Fibroblast of mammary gland (primary cell): ENCODE data around the gene ZYX.
"Not testable (repeated sequence)": the region's sequence is repeated elsewhere in the genome, so short reads cannot be mapped to it uniquely, and the experiment has no call there.

Experiments used
- DNase-seq: peaks from one replicate; pipeline ENCODE4 v3.0.0-alpha.2; 2010; ENCODE audit warnings: low read depth
- H3K4me3 ChIP-seq: 2 replicates; pipeline ENCODE4 v1.5.1; 2011; ENCODE audit warnings: low read depth, mild to moderate bottlenecking, low read length, moderate library complexity; ENCODE audit not compliant: control insufficient read depth
- CTCF ChIP-seq: conservative IDR thresholded peaks from 2 replicates; pipeline ENCODE4 v1.5.1; 2011; ENCODE audit warnings: low read depth, low read length, inconsistent platforms; ENCODE audit not compliant: control insufficient read depth, insufficient read depth

ZYX gene

GRCh38 chr7:143407287-143408251 lies 26.4 kb downstream of the ZYX start:
- DNase-seq: no peak
- no peak overlapping the region for H3K4me3 ChIP-seq
- no peak for TF ChIP-seq CTCF

DNA sequence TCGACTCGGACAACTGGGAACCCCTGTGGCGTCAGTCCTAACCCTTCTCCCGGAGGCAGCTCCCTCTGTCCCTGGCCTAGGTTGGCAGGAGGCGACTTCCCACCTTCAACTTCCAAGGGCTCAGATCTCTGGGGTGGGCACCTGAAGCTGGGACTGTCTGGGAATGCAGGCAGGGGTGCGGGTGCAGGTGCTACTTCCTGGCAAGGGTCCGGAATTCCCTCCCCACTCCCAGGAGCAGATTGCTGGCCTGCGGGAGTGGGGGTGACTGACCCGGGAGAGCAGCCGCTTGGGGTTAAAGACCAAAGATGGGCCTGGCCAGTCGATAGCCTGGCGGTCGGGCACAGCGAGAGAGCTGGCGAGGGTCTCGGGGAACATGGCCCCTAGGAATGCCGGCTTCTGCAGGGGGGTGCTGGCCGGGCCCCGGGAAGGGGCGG lies 27.1 kb downstream of the ZYX start:
- TF ChIP-seq CTCF: no peak
- no peak for DNase-seq
- no peak overlapping the region for H3K4me3 ChIP-seq

DNA sequence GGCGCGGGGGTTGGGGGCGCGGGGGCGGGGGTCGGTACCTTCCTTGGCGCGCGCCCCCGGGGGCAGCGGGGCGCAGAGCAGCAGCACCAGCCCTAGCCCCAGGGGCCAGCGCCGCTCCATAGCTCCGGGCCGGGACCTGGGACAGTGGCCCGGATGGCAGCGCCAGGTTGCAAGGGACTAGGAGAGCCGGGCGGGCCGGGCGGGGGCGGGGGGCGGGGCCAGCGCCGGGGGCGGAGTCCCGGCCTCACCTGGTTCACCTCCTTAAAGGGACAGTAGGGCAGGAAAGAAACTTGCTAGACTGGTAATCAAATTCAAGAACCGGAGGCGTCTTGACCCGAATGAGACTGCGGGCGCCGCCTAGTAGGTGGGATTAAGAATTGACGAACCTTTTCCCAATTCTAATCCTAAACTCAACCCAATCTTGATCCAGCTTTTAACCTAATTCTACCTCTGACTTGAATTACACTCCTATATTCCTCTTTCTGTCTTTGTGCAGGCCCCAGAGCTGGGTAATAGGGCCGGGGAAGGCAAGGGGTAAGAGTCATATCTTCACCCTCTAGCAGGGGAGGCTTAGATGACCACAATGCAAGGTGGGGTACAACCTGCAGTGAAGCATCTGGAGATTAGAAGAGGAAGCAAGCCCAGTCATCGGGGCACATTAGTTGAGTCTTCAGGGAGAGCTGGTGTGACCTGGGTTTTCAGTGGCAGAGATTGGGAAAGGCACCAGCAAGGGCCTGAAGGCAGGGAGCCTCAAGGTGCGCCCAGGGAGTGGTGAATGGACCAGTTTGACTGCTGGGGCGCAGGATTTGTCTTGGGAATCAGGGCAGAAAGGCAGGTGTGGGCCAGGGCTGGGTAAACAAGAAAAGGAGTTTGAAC lies 27.8 kb downstream of the ZYX start, which contains the start of gene EPHA1:
EPHA1 (minus strand) TSS at position 171 of the 876 bp plus-strand sequence; CDS start at position 120, 51 bp downstream.
- H3K4me3 ChIP-seq: no peak within 1 kb of the TSS
- no peak for DNase-seq
- TF ChIP-seq CTCF: peak; percentile 26

- peak; percentile 81 for DNase-seq
- no peak for TF ChIP-seq CTCF
Measured at GRCh38 chr7:143410521-143411004, 29.4 kb downstream of the ZYX start.

GRCh38 chr7:143411976-143412708 lies 31.0 kb downstream of the ZYX start:
- DNase-seq: no peak
- no peak overlapping the region for H3K4me3 ChIP-seq
- TF ChIP-seq CTCF: no peak

More at GRCh38 chr7:143410521-143411004, 29.4 kb downstream of the ZYX start:
- H3K4me3 ChIP-seq: no peak overlapping the region

- TF ChIP-seq CTCF: no peak
- H3K4me3 ChIP-seq: no peak overlapping the region
- no peak for DNase-seq
Measured at GRCh38 chr7:143413123-143413522, 32.0 kb downstream of the ZYX start.

GRCh38 chr7:143415209-143415608 lies 34.1 kb downstream of the ZYX start:
- not testable (repeated sequence) for DNase-seq, H3K4me3 ChIP-seq
